IPS-NIHi7 (cell line): ENCODE results near the gene EEF2KMT.

Source experiments
- DNase-seq: peaks from one replicate; pipeline ENCODE4 v3.0.0; 2012; ENCODE audit warnings: mixed read lengths; ENCODE audit errors: extremely low spot score

Gene EEF2KMT

DNA sequence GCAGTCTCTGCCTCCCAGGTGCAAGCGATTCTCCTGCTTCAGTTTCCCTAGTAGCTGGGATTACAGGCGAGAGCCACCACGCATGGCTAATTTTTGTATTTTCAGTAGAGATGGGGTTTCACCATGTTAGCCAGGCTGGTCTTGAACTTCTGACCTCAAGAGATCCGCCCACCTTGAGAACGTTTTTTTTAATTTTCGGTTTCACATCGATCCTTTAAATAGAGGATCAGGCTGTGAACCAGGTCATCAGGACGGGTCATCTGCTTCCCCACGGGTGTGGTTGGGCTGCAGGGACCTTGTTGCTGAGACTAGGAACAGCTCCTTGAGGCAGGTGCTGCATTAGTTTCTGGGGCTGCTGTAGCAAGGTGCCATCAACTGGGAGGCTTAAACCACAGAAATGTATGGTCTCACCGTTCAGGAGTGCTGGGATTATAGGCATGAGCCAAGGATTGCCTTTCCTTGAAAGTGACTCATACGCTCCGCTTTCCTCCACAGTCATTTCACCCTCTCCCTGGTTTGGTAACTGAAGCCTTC, 55.9 kb downstream of the EEF2KMT start:
- peak; percentile 7 for DNase-seq

DNA sequence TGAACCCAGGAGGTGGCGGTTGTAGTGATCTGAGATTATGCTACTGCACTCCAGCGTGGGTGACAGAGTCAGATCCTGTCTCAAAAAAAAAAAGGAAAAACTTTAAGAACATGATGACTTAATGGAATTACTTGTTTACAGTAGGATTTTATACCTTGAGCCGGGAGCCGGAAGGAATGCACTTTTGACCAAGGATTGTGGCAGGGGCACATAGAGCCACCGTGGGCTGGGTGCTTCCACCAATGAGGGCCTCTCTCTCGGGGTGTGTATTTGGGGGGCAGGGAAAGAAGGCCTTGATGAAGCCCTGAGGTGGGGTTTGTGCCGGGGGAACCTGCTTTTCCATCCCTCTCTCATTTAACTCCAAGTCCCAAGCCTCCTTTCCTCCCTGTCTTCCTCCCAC, 57.1 kb downstream of the EEF2KMT start:
- no peak for DNase-seq

DNA sequence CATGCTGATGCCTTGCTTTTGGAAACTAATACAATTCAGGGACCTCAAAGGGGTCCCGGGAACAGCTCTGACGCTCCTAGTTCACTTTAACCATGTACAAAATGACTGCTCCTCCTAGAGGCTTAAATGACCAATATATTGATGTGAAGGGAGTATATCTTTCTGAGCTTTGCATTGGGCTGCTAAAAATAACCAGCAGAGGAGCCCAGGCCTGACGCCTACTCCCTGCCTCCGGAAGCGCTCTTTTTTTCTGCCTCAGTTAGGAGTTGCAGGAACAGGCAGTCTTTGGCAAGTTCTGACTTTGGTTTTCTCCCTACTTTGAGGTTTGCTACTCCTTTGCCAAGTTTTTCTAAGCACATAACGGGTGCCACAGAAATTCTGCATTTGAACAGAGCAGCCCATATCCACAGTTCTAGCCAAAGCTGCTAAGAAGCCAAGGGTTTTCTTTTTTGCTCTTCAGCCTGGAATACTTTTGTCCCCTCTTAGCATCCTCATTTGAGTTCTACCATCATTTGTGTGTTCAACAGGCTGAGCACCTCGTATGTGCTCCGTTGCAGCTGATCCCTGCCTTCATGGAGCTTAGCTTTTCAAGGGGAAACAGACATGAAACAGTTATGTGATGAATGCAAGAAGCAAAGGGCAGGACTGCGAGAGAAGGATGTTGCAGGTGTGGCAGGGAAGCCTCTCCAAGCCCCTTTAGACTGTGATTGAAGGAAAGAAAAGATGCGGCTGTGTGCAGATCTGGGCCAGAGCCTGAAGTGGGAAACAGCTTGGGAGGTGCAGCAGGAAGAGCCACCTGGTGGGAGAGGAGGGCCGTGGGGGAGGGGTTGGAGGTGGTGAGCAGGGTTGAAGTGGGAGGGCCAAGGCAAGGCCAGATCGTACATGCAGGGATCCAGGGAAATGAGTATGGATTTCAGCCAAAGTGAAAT, 61.1 kb downstream of the EEF2KMT start:
- peak; percentile 81 for DNase-seq

DNA sequence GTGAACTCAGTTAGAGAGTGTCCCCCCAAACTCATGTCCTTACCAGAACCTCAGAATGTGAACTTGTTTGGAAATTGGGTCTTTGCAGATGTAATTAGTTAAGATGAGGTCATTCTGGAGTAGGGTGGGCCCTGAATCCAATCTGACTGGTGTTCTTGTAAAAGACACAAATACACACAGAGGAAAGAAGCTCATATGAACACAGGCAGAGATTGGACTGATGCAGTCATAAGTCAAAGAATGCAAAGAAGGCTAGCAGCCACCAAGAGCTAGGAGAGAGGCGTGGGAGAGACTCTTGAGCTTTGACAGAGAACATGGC, 61.7 kb downstream of the EEF2KMT start:
- no peak for DNase-seq
